PC-3 (cell line): ENCODE measurements around the gene MYH8.

Experiments used
- EZH2 ChIP-seq: fragments of 300-600 bp; sonication (generic); IDR thresholded peaks from one replicate; pipeline ENCODE4 v1.6.1; 2017; ENCODE audit warnings: antibody characterized with exemption, mild to moderate bottlenecking, low read length; ENCODE audit not compliant: unreplicated experiment
- EZH2phosphoT487 ChIP-seq: fragments of 300-600 bp; sonication (generic); IDR thresholded peaks from 2 replicates; pipeline ENCODE4 v1.6.1; 2018; ENCODE audit warnings: mild to moderate bottlenecking, antibody characterized with exemption, low read length, borderline replicate concordance
- TF ChIP-seq, protein P1 (sequence below): fragments of 300-600 bp; sonication (generic); conservative IDR thresholded peaks from 2 replicates; pipeline ENCODE4 v1.5.1; 2017; ENCODE audit warnings: antibody characterized with exemption, low read depth, mild to moderate bottlenecking, low read length

DNA sequence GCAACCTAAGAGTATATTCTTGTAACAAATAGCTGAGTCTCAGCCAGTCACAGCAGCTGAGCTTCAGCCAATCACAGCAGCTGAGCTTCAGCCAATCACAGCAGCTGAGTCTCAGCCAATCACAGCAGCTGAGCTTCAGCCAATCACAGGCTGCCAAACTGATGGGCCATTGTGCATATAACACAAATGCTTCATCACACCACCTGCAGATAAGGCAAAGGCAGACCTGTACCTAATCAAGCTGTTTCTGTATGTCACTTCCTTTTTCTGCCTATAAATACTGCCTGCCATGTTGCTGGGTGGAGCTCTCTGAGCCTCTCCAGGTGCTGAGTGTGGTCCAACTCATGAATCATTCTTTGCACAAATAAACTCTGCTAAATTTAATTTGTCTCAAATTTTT, 68.9 kb downstream of the MYH8 start:
- TF ChIP-seq, protein P1, sequence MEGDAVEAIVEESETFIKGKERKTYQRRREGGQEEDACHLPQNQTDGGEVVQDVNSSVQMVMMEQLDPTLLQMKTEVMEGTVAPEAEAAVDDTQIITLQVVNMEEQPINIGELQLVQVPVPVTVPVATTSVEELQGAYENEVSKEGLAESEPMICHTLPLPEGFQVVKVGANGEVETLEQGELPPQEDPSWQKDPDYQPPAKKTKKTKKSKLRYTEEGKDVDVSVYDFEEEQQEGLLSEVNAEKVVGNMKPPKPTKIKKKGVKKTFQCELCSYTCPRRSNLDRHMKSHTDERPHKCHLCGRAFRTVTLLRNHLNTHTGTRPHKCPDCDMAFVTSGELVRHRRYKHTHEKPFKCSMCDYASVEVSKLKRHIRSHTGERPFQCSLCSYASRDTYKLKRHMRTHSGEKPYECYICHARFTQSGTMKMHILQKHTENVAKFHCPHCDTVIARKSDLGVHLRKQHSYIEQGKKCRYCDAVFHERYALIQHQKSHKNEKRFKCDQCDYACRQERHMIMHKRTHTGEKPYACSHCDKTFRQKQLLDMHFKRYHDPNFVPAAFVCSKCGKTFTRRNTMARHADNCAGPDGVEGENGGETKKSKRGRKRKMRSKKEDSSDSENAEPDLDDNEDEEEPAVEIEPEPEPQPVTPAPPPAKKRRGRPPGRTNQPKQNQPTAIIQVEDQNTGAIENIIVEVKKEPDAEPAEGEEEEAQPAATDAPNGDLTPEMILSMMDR: no peak
- TF ChIP-seq EZH2: no peak
- TF ChIP-seq EZH2phosphoT487: no peak
